Left lung (tissue), 10 donors: Measurements from ENCODE around the gene AFG1L. TPM values are rescaled to one million over a fixed set of nuclear protein-coding genes. Genes with fewer than 3 reads are reported as not detected.
"Not testable (repeated sequence)": the region's sequence is repeated elsewhere in the genome, so short reads cannot be mapped to it uniquely, and the experiment has no call there.

Experiments
- ATAC-seq: fragments of 200-7000 bp; cut with Tn5 transposase; one replicate; pipeline ENCODE4 v1.9.1; 2020; ENCODE audit warnings: moderate library complexity
- DNase-seq, 4 donors: peaks; one replicate each; pipeline ENCODE4 v3.0.0-alpha.2; 2013 to 2020
- H3K27ac ChIP-seq, 2 donors: fragments of 200-600 bp; sonication (generic) in 1 of 2; one replicate each; pipeline versions ENCODE4 v1.5.0 to v1.8.0; 2020 to 2021
- H3K27me3 ChIP-seq, 2 donors: fragments of 200-600 bp; sonication (generic) in 1 of 2; one replicate each; pipeline versions ENCODE4 v1.5.0 to v1.8.0; 2020 to 2021
- H3K36me3 ChIP-seq, 2 donors: fragments of 200-600 bp; sonication (generic) in 1 of 2; one replicate each; pipeline versions ENCODE4 v1.5.0 to v1.8.0; 2020 to 2021
- H3K4me1 ChIP-seq, 2 donors: fragments of 200-600 bp; one replicate each; pipeline ENCODE4 v1.8.0; 2021
- H3K4me3 ChIP-seq, 2 donors: fragments of 200-600 bp; sonication (generic) in 1 of 2; one replicate each; pipeline versions ENCODE4 v1.5.0 to v1.8.0; 2020 to 2021; ENCODE audit warnings: mild to moderate bottlenecking in 1 of 2
- H3K9me3 ChIP-seq, 2 donors: fragments of 200-600 bp; sonication (generic) in 1 of 2; one replicate each; pipeline versions ENCODE4 v1.5.0 to v1.8.0; 2020 to 2021
- intact Hi-C, 2 donors: fragments of 100-400 bp; cut with DNase I; formaldehyde crosslinking; loops; one replicate each; pipeline versions ENCODE4 v1.11.2 to v1.14.2; 2022
- polyA plus RNA-seq, 6 donors: library from polyadenylated mRNA; unstranded; fragments of 120-200 nt; gene quantifications; one replicate each; pipeline ENCODE4 v1.2.1, GENCODE V29; 2013; ENCODE audit not compliant: insufficient read length in 6 of 6
- total RNA-seq, 2 donors: library from RNA; stranded (reverse); fragmentation: NEBNext Ultra II Directional; extraction: Animal tissue kit (Norgen Biotek cat#: 25700); gene quantifications; one replicate each; pipeline ENCODE4 v1.2.1, GENCODE V29; 2021
- TF ChIP-seq, protein P1 (sequence below), 2 donors: fragments of 200-600 bp; sonication (generic) in 1 of 2; IDR thresholded peaks; one replicate each; pipeline versions ENCODE4 v1.5.0 to v1.8.0; 2021; ENCODE audit warnings: antibody characterized with exemption in 2 of 2
- donor health status: DM: no; HTN: yes; CAD: no.
- donor health status: DM: no; HTN: no; CAD: no.

AFG1L gene
- total and polyA plus RNA-seq, 8 donors, result 5.8 to 10.2 (median 7.7) TPM

- H3K27ac ChIP-seq, result no peak overlapping the region
- no peak overlapping the region for H3K4me3 ChIP-seq
- no peaks in the 10 kb centered on the region for H3K4me1 ChIP-seq
- no peak for DNase-seq
- intact Hi-C loops, result no loop called here
- TF ChIP-seq, protein P1, sequence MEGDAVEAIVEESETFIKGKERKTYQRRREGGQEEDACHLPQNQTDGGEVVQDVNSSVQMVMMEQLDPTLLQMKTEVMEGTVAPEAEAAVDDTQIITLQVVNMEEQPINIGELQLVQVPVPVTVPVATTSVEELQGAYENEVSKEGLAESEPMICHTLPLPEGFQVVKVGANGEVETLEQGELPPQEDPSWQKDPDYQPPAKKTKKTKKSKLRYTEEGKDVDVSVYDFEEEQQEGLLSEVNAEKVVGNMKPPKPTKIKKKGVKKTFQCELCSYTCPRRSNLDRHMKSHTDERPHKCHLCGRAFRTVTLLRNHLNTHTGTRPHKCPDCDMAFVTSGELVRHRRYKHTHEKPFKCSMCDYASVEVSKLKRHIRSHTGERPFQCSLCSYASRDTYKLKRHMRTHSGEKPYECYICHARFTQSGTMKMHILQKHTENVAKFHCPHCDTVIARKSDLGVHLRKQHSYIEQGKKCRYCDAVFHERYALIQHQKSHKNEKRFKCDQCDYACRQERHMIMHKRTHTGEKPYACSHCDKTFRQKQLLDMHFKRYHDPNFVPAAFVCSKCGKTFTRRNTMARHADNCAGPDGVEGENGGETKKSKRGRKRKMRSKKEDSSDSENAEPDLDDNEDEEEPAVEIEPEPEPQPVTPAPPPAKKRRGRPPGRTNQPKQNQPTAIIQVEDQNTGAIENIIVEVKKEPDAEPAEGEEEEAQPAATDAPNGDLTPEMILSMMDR (IDR thresholded peaks at IDR 0.05), result no peak
- no peaks in the 10 kb centered on the region for H3K36me3 ChIP-seq
- H3K27me3 ChIP-seq, result no peaks in the 10 kb centered on the region
- H3K9me3 ChIP-seq, result no peaks in the 10 kb centered on the region
- no peak for ATAC-seq
Measured at GRCh38 chr6:108312605-108313004, 17.8 kb downstream of the AFG1L start.

DNA sequence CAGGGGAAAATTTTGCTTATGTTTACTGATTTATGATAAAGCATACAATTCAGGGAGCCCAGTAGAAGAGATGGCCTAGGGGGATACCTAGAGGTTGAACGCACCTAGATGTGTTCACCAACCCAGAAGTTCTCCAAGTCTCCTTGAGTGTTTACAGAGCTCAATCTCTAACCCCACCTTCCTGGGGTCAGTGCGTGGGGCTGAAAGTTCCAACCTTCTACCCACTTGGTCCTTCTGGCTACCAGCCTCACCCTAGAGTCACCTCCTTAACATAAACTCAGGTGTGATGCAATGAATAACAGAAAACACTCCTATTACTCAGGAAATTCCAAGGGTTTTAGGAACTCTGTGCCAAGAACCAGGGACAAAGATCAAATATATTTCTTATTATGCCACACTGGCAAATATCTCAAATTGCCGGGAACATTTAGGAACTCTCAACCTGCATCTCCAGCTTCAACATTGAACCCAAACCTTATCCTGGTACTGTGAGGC lies 26.4 kb downstream of the AFG1L start:
- no peaks in the 10 kb centered on the region for H3K27me3 ChIP-seq
- intact Hi-C loops, result no loop called here
- H3K4me3 ChIP-seq, result no peak overlapping the region
- H3K4me1 ChIP-seq, result no peaks in the 10 kb centered on the region
- H3K36me3 ChIP-seq, result peaks cover 0 to 20% of the 10 kb centered on the region in 2 donors
- peak in 1 of 4 donors; percentile 40 for DNase-seq
- no peaks in the 10 kb centered on the region for H3K9me3 ChIP-seq
- TF ChIP-seq, protein P1 (IDR thresholded peaks at IDR 0.05), result no peak
- peak; percentile 93 for ATAC-seq
- no peak overlapping the region for H3K27ac ChIP-seq

- intact Hi-C loops, result no loop called here
- Histone ChIP-seq H3K27ac (no peak overlapping the region), H3K9me3 (no peaks in the 10 kb centered on the region), H3K4me1 (no peaks in the 10 kb centered on the region), H3K4me3 (no peak overlapping the region), H3K27me3 (no peaks in the 10 kb centered on the region), H3K36me3 (peaks cover 0 to 27% of the 10 kb centered on the region in 2 donors)
- DNase-seq (no peak), ATAC-seq (no peak)
- TF ChIP-seq, protein P1 (IDR thresholded peaks at IDR 0.05), result no peak
Measured at GRCh38 chr6:108322728-108323127, 27.9 kb downstream of the AFG1L start.

- intact Hi-C loops, result no loop called here
- ATAC-seq, result no peak
Measured at GRCh38 chr6:108323710-108324466, 29.0 kb downstream of the AFG1L start.

GRCh38 chr6:108330221-108330785 lies 35.4 kb downstream of the AFG1L start:
- H3K9me3 ChIP-seq, H3K27me3 ChIP-seq, H3K4me1 ChIP-seq, ATAC-seq, H3K4me3 ChIP-seq, DNase-seq, intact Hi-C loops, H3K27ac ChIP-seq: not testable (repeated sequence)
- peaks cover 0 to 18% of the 10 kb centered on the region in 2 donors for H3K36me3 ChIP-seq

More at GRCh38 chr6:108323710-108324466, 29.0 kb downstream of the AFG1L start:
- Histone ChIP-seq H3K4me1 (no peaks in the 10 kb centered on the region), H3K4me3 (no peak overlapping the region), H3K9me3 (no peaks in the 10 kb centered on the region), H3K27ac (no peak overlapping the region), H3K27me3 (no peaks in the 10 kb centered on the region), H3K36me3 (peaks cover 0 to 28% of the 10 kb centered on the region in 2 donors)
- TF ChIP-seq, protein P1 (IDR thresholded peaks at IDR 0.05), result no peak
- DNase-seq, result no peak
